ENCODE measurements around the gene TMEM185A.

GRCh38 chrX:149611623-149612175 lies 19.9 kb downstream of the TMEM185A start:
- TF ChIP-seq, protein P1, sequence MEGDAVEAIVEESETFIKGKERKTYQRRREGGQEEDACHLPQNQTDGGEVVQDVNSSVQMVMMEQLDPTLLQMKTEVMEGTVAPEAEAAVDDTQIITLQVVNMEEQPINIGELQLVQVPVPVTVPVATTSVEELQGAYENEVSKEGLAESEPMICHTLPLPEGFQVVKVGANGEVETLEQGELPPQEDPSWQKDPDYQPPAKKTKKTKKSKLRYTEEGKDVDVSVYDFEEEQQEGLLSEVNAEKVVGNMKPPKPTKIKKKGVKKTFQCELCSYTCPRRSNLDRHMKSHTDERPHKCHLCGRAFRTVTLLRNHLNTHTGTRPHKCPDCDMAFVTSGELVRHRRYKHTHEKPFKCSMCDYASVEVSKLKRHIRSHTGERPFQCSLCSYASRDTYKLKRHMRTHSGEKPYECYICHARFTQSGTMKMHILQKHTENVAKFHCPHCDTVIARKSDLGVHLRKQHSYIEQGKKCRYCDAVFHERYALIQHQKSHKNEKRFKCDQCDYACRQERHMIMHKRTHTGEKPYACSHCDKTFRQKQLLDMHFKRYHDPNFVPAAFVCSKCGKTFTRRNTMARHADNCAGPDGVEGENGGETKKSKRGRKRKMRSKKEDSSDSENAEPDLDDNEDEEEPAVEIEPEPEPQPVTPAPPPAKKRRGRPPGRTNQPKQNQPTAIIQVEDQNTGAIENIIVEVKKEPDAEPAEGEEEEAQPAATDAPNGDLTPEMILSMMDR (conservative IDR thresholded peaks at IDR 0.05), result no peak
- TF ChIP-seq ZFX (IDR thresholded peaks at IDR 0.05), result no peak
